ENCODE results near the gene RCC1. TPM values are rescaled to one million over a fixed set of nuclear protein-coding genes. Genes with fewer than 3 reads are reported as not detected.

Gene RCC1
- polyA plus RNA-seq, 1 donor (not counting 4 experiments of a cell fraction or from before 2014, with no cell fraction given): 38.6 TPM

GRCh38 chr1:28552758-28553663, 47.2 kb downstream of the RCC1 start, which contains the start of gene TRNAU1AP:
Gene TRNAU1AP, plus strand, starts transcription at chr1:28553085. Its CDS starts 26 bp downstream, at chr1:28553111.
- H3K4me3 ChIP-seq (ENCODE audit: control insufficient read depth in 2 of 3, extremely low read depth in 1 of 3, insufficient read depth in 2 of 3, low read depth in 1 of 3, low read length in 3 of 3): peak within 1 kb of the TSS; percentile 78 to 99 (median 96)
- TF ChIP-seq, protein P1, sequence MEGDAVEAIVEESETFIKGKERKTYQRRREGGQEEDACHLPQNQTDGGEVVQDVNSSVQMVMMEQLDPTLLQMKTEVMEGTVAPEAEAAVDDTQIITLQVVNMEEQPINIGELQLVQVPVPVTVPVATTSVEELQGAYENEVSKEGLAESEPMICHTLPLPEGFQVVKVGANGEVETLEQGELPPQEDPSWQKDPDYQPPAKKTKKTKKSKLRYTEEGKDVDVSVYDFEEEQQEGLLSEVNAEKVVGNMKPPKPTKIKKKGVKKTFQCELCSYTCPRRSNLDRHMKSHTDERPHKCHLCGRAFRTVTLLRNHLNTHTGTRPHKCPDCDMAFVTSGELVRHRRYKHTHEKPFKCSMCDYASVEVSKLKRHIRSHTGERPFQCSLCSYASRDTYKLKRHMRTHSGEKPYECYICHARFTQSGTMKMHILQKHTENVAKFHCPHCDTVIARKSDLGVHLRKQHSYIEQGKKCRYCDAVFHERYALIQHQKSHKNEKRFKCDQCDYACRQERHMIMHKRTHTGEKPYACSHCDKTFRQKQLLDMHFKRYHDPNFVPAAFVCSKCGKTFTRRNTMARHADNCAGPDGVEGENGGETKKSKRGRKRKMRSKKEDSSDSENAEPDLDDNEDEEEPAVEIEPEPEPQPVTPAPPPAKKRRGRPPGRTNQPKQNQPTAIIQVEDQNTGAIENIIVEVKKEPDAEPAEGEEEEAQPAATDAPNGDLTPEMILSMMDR (optimal IDR thresholded peaks at IDR 0.05 in 1 of 3, IDR thresholded peaks at IDR 0.05 in 1 of 3, conservative IDR thresholded peaks at IDR 0.05 in 1 of 3; ENCODE audit: extremely low read depth in 1 of 3, insufficient read depth in 2 of 3, low read length in 3 of 3): no peak
- TF ChIP-seq EZH2 (IDR thresholded peaks at IDR 0.05; ENCODE audit: low read length): no peak
- peak within 1 kb of the TSS; percentile 95 for H3K9ac ChIP-seq (ENCODE audit: control insufficient read depth, extremely low read depth, insufficient read depth, low read length)
- H3K36me3 ChIP-seq (ENCODE audit: control insufficient read depth in 2 of 2, extremely low read depth in 1 of 2, insufficient read depth in 2 of 2, low read length in 2 of 2): peaks cover 0 to 4% of the 10 kb centered on the region in 2 experiments
- no peak for FAIRE-seq
- peaks cover 7% of the 10 kb centered on the region for H3K4me1 ChIP-seq (ENCODE audit: control insufficient read depth, extremely low read depth, insufficient read depth, low read length)
- H3K27ac ChIP-seq (ENCODE audit: control insufficient read depth, insufficient read depth, low read length): peak within 1 kb of the TSS; percentile 89
- H4K20me1 ChIP-seq (ENCODE audit: control insufficient read depth, extremely low read depth, insufficient read depth, low read length): no peaks in the 10 kb centered on the region
- peak within 1 kb of the TSS; percentile 94 for H3K4me2 ChIP-seq (ENCODE audit: control insufficient read depth, extremely low read depth, insufficient read depth, low read depth, low read length)
- H3K79me2 ChIP-seq (ENCODE audit: control insufficient read depth, insufficient read depth, low read length): peaks cover 2% of the 10 kb centered on the region
- H3K9me3 ChIP-seq (ENCODE audit: control insufficient read depth, low read depth, low read length): no peaks in the 10 kb centered on the region
- H2AFZ ChIP-seq (ENCODE audit: control insufficient read depth, low read length): peak within 1 kb of the TSS; percentile 98
- peak; percentile 81 for DNase-seq (ENCODE audit: low read depth, low spot score)
- H3K9me1 ChIP-seq (ENCODE audit: control insufficient read depth, extremely low read depth, insufficient read depth, low read length): no peaks in the 10 kb centered on the region
- dilution Hi-C loops (cut with MboI; ENCODE audit: extremely low pct_ligation_motif_present, low sequenced_read_pairs): no loop called here
- no peaks in the 10 kb centered on the region for H3K27me3 ChIP-seq (ENCODE audit: control insufficient read depth, extremely low read depth, insufficient read depth, low read length)

GRCh38 chr1:28560886-28561285, 55.0 kb downstream of the RCC1 start:
- H3K9me3 ChIP-seq (ENCODE audit: control insufficient read depth, low read depth, low read length): no peaks in the 10 kb centered on the region
- H3K4me1 ChIP-seq (ENCODE audit: control insufficient read depth, extremely low read depth, insufficient read depth, low read length): no peaks in the 10 kb centered on the region
- no peak overlapping the region for H3K4me3 ChIP-seq (ENCODE audit: control insufficient read depth in 2 of 3, extremely low read depth in 1 of 3, insufficient read depth in 2 of 3, low read depth in 1 of 3, low read length in 3 of 3)
- no peak overlapping the region for H3K27ac ChIP-seq (ENCODE audit: control insufficient read depth, insufficient read depth, low read length)
- H3K36me3 ChIP-seq (ENCODE audit: control insufficient read depth in 2 of 2, extremely low read depth in 1 of 2, insufficient read depth in 2 of 2, low read length in 2 of 2): peaks cover 13 to 29% of the 10 kb centered on the region in 2 experiments
- H3K79me2 ChIP-seq (ENCODE audit: control insufficient read depth, insufficient read depth, low read length): no peaks in the 10 kb centered on the region
- H4K20me1 ChIP-seq (ENCODE audit: control insufficient read depth, extremely low read depth, insufficient read depth, low read length): no peaks in the 10 kb centered on the region
- no peak overlapping the region for H3K4me2 ChIP-seq (ENCODE audit: control insufficient read depth, extremely low read depth, insufficient read depth, low read depth, low read length)
- no peak overlapping the region for H2AFZ ChIP-seq (ENCODE audit: control insufficient read depth, low read length)
- DNase-seq (ENCODE audit: low read depth, low spot score): no peak
- no peak for TF ChIP-seq EZH2 (IDR thresholded peaks at IDR 0.05; ENCODE audit: low read length)
- TF ChIP-seq, protein P1 (optimal IDR thresholded peaks at IDR 0.05 in 1 of 3, IDR thresholded peaks at IDR 0.05 in 1 of 3, conservative IDR thresholded peaks at IDR 0.05 in 1 of 3; ENCODE audit: extremely low read depth in 1 of 3, insufficient read depth in 2 of 3, low read length in 3 of 3): no peak
- no peaks in the 10 kb centered on the region for H3K27me3 ChIP-seq (ENCODE audit: control insufficient read depth, extremely low read depth, insufficient read depth, low read length)
- H3K9ac ChIP-seq (ENCODE audit: control insufficient read depth, extremely low read depth, insufficient read depth, low read length): no peak overlapping the region
- no peaks in the 10 kb centered on the region for H3K9me1 ChIP-seq (ENCODE audit: control insufficient read depth, extremely low read depth, insufficient read depth, low read length)
- no peak for FAIRE-seq
- dilution Hi-C loops (cut with MboI; ENCODE audit: extremely low pct_ligation_motif_present, low sequenced_read_pairs): no loop called here

Data from keratinocyte (primary cell).